Body of pancreas (tissue), 4 donors: ENCODE results near the gene RELN. TPM values are rescaled to one million over a fixed set of nuclear protein-coding genes. Genes with fewer than 3 reads are reported as not detected.

Experiments
- ATAC-seq: fragments of 150-250 bp; one replicate; pipeline ENCODE4 v1.9.1; 2016
- DNase-seq, 4 donors: peaks; one replicate each; pipeline ENCODE4 v3.0.0-alpha.2; 2019
- H3K27ac ChIP-seq, 4 donors: fragments of 200-600 bp; sonication (generic); 1 replicate in 3 of 4; 2 replicates in 1 of 4; pipeline versions ENCODE4 v1.5.1 to v1.6.1; 2016 to 2019; ENCODE audit warnings: mild to moderate bottlenecking in 1 of 4, mixed read lengths in 1 of 4, moderate library complexity in 1 of 4
- H3K27me3 ChIP-seq, 2 donors: fragments of 200-600 bp; sonication (generic); one replicate each; pipeline ENCODE4 v1.6.0; 2016; ENCODE audit warnings: mild to moderate bottlenecking in 1 of 2
- H3K36me3 ChIP-seq, 2 donors: fragments of 200-600 bp; sonication (generic); replicated peaks in 1 of 2; 2 replicates each; pipeline ENCODE4 v1.5.1; 2016; ENCODE audit warnings: low read depth in 2 of 2; ENCODE audit not compliant: insufficient read depth in 1 of 2
- H3K4me1 ChIP-seq: fragments of 200-600 bp; sonication (generic); one replicate; pipeline ENCODE4 v1.6.0; 2016
- H3K4me3 ChIP-seq, 2 donors: fragments of 200-600 bp; sonication (generic); 1 replicate in 1 of 2; 2 replicates in 1 of 2; pipeline ENCODE4 v1.5.1; 2016 to 2019
- H3K9me3 ChIP-seq, 3 donors: fragments of 200-600 bp; sonication (generic); 1 replicate in 2 of 3; 2 replicates in 1 of 3; pipeline ENCODE4 v1.5.1; 2016
- POLR2A ChIP-seq, 3 donors: fragments of 450-650 bp; IDR thresholded peaks; one replicate each; pipeline ENCODE4 v1.6.1; 2016; ENCODE audit warnings: antibody characterized with exemption in 3 of 3, mild to moderate bottlenecking in 2 of 3
- WGBS, 2 donors: methylation state at CpG; one replicate each; pipeline ENCODE4 v1.1.5; 2017; 5-methylcytosine and 5-hydroxymethylcytosine counted together
- intact Hi-C: fragments of 100-400 bp; cut with DNase I; formaldehyde crosslinking; loops from one replicate; pipeline ENCODE4 v1.15.1; 2023
- total RNA-seq, 2 donors: library from RNA; depleted of rRNA; stranded (reverse); fragments of >200 nt; gene quantifications; one replicate each; pipeline ENCODE4 v1.1.0, GENCODE V29; 2016
- TF ChIP-seq, protein P1 (sequence below), 7 experiments: fragments of 450-650 bp in 4 of 7; fragments of 200-600 bp in 3 of 7; sonication (generic) in 3 of 7; IDR thresholded peaks; one replicate each; pipeline ENCODE4 v1.5.1; 2016 to 2019; ENCODE audit warnings: antibody characterized with exemption in 7 of 7

The RELN gene
- total RNA-seq, 2 donors from 2014 or later: 0.33 to 3.9 TPM

- H3K4me3 ChIP-seq: no peak overlapping the region
- intact Hi-C loops: no loop called here
Observed at GRCh38 chr7:103689255-103689654, 300.2 kb downstream of the RELN start.

DNA sequence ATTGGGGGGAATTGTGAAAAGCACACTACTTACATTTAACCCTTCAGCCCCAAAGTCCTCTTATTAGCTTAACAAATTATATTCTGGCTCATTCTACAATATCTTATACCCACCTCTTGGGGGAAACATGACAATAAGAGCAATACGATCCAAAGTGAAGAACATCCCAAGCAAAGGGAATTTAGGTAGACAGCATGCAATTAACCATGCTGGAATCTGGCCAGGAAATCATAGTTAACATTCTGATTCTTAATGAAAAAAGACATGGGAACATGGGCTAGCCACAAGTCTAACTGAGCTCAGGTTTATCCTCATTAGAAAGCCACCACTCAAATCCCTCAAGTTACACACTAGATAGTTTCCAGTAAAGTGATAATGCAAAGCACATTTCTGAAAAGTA, 301.5 kb downstream of the RELN start:
- TF ChIP-seq POLR2A (IDR thresholded peaks at IDR 0.05): no peak
- TF ChIP-seq, protein P1, sequence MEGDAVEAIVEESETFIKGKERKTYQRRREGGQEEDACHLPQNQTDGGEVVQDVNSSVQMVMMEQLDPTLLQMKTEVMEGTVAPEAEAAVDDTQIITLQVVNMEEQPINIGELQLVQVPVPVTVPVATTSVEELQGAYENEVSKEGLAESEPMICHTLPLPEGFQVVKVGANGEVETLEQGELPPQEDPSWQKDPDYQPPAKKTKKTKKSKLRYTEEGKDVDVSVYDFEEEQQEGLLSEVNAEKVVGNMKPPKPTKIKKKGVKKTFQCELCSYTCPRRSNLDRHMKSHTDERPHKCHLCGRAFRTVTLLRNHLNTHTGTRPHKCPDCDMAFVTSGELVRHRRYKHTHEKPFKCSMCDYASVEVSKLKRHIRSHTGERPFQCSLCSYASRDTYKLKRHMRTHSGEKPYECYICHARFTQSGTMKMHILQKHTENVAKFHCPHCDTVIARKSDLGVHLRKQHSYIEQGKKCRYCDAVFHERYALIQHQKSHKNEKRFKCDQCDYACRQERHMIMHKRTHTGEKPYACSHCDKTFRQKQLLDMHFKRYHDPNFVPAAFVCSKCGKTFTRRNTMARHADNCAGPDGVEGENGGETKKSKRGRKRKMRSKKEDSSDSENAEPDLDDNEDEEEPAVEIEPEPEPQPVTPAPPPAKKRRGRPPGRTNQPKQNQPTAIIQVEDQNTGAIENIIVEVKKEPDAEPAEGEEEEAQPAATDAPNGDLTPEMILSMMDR (IDR thresholded peaks at IDR 0.05): no peak
- intact Hi-C loops: no loop called here
- 81 to 83% methylated on average over 1 of the region's 1 CpG for WGBS, 2 donors
- H3K27ac ChIP-seq: no peak overlapping the region
- no peaks in the 10 kb centered on the region for H3K27me3 ChIP-seq
- H3K4me1 ChIP-seq: no peaks in the 10 kb centered on the region
- H3K9me3 ChIP-seq: no peaks in the 10 kb centered on the region
- no peak overlapping the region for H3K4me3 ChIP-seq
- DNase-seq (no peak), ATAC-seq (no peak)
- no peaks in the 10 kb centered on the region for H3K36me3 ChIP-seq

More at GRCh38 chr7:103689255-103689654, 300.2 kb downstream of the RELN start:
- Histone ChIP-seq H3K4me1 (no peaks in the 10 kb centered on the region), H3K36me3 (no peaks in the 10 kb centered on the region), H3K27me3 (no peaks in the 10 kb centered on the region), H3K9me3 (no peaks in the 10 kb centered on the region), H3K27ac (no peak overlapping the region)
- no peak for TF ChIP-seq POLR2A (IDR thresholded peaks at IDR 0.05)
- TF ChIP-seq, protein P1 (IDR thresholded peaks at IDR 0.05): no peak
- WGBS, 2 donors: 19 to 29% methylated on average over 5 of the region's 5 CpGs
- ATAC-seq (no peak), DNase-seq (no peak)

GRCh38 chr7:103687272-103687671, 302.2 kb downstream of the RELN start:
- intact Hi-C loops: no loop called here
- WGBS, 2 donors: 81 to 92% methylated on average over 1 of the region's 1 CpG

DNA sequence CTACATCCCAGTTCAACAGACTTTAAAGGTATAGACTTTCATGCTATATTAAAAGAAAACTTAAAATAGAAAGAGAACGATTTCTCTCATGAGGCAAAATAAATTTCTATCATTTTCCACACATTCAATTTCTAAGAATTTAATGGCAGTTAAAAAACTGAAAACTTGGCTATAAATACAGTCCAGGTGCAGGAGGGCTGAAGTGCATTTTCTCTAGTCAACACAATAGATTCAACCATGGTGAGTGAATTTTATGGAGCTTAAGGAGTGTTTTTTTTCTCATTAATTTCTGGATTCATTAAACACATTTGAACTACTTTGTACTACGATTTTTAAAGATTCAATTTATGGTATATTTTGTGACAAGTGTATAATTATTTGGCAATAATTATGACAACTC, 302.7 kb downstream of the RELN start:
- H3K9me3 ChIP-seq: no peaks in the 10 kb centered on the region
- no peaks in the 10 kb centered on the region for H3K36me3 ChIP-seq
- no peak overlapping the region for H3K4me3 ChIP-seq
- no peak for ATAC-seq
- 38 to 47% methylated on average over 2 of the region's 2 CpGs for WGBS, 2 donors
- intact Hi-C loops: no loop called here
- no peak for DNase-seq
- no peak overlapping the region for H3K27ac ChIP-seq
- H3K4me1 ChIP-seq: no peaks in the 10 kb centered on the region
- no peaks in the 10 kb centered on the region for H3K27me3 ChIP-seq
- TF ChIP-seq POLR2A (IDR thresholded peaks at IDR 0.05): no peak
- TF ChIP-seq, protein P1 (IDR thresholded peaks at IDR 0.05): no peak

More at GRCh38 chr7:103687272-103687671, 302.2 kb downstream of the RELN start:
- H3K36me3 ChIP-seq: no peaks in the 10 kb centered on the region
- DNase-seq (no peak), ATAC-seq (no peak)
- H3K4me1 ChIP-seq: no peaks in the 10 kb centered on the region
- H3K27me3 ChIP-seq: no peaks in the 10 kb centered on the region
- no peak overlapping the region for H3K4me3 ChIP-seq
- no peak overlapping the region for H3K27ac ChIP-seq
- H3K9me3 ChIP-seq: no peaks in the 10 kb centered on the region
- TF ChIP-seq, protein P1 (IDR thresholded peaks at IDR 0.05): no peak
- no peak for TF ChIP-seq POLR2A (IDR thresholded peaks at IDR 0.05)

DNA sequence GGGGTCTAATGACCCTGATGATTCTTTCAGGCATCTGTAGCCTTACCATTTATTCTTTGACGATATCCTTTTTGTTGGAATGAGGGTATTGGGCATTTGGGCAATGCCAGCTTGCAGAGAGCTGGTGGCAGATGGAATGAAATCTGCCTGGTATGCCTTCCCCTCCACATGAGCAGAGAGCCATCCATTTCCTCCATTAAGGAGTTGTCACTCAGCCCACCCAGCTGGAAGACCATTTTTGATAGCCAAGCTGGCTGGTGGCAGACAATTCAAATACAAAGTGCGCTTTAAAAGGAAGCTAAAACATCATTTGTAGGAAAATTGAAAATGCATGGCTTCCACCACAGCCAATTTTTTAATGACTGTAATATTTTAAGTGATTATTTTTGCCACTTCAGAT, 303.4 kb downstream of the RELN start:
- WGBS, 2 donors: 72 to 79% methylated on average over 2 of the region's 2 CpGs
- TF ChIP-seq, protein P1 (IDR thresholded peaks at IDR 0.05): no peak
- TF ChIP-seq POLR2A (IDR thresholded peaks at IDR 0.05): no peak
- DNase-seq (no peak), ATAC-seq (no peak)
- H3K27ac ChIP-seq: no peak overlapping the region
- H3K36me3 ChIP-seq: no peaks in the 10 kb centered on the region
- H3K9me3 ChIP-seq: no peaks in the 10 kb centered on the region
- intact Hi-C loops: no loop called here
- H3K27me3 ChIP-seq: no peaks in the 10 kb centered on the region
- H3K4me3 ChIP-seq: no peak overlapping the region
- no peaks in the 10 kb centered on the region for H3K4me1 ChIP-seq
